SK-N-MC (cell line): ENCODE measurements around the gene PRADC1.

Experiments used
- DNase-seq: peaks from one replicate; pipeline ENCODE4 v3.0.0-alpha.2; 2011; ENCODE audit warnings: low read depth, low spot score
- H3K27ac ChIP-seq: fragments of 200-600 bp; sonication (generic); 2 replicates; pipeline ENCODE4 v1.5.1; 2016; ENCODE audit warnings: mixed run types
- H3K36me3 ChIP-seq: fragments of 200-600 bp; sonication (generic); 2 replicates; pipeline ENCODE4 v1.6.1; 2017; ENCODE audit warnings: antibody characterized with exemption, low read length, mixed read lengths; ENCODE audit not compliant: insufficient read depth
- H3K4me3 ChIP-seq: fragments of 200-600 bp; sonication (generic); 2 replicates; pipeline ENCODE4 v1.5.1; 2016
- H3K9ac ChIP-seq: fragments of 200-600 bp; sonication (generic); 2 replicates; pipeline ENCODE4 v1.8.0; 2017; ENCODE audit warnings: mixed run types, mixed read lengths; ENCODE audit not compliant: insufficient read length
- H3K9me3 ChIP-seq: fragments of 200-600 bp; sonication (generic); 2 replicates; pipeline ENCODE4 v1.6.1; 2017; ENCODE audit warnings: low read depth, mild to moderate bottlenecking, antibody characterized with exemption, low read length, moderate library complexity, mixed read lengths
- EZH2 ChIP-seq: fragments of 200-600 bp; sonication (generic); IDR thresholded peaks from one replicate; pipeline ENCODE4 v1.6.1; 2017; ENCODE audit warnings: antibody characterized with exemption
- FOXP2 ChIP-seq: optimal IDR thresholded peaks from 2 replicates; pipeline ENCODE3; 2011; ENCODE audit warnings: mild to moderate bottlenecking, moderate library complexity; ENCODE audit not compliant: insufficient read depth; ENCODE audit errors: extremely low read length, control extremely low read depth
- POLR2AphosphoS5 ChIP-seq: IDR thresholded peaks from 2 replicates; pipeline ENCODE4 v1.6.1; 2012; ENCODE audit warnings: mild to moderate bottlenecking, low read depth, low read length, borderline replicate concordance

PRADC1 gene

GRCh38 chr2:73246850-73247249 is 13.8 kb upstream of the PRADC1 start:
- H3K4me3 ChIP-seq, result no peak overlapping the region
- no peak for TF ChIP-seq FOXP2
- H3K9me3 ChIP-seq, result no peaks in the 10 kb centered on the region
- H3K36me3 ChIP-seq, result peaks cover 97% of the 10 kb centered on the region
- no peak for DNase-seq
- peak overlapping the region; percentile 35; the same call in 1 of the 2 replicates for H3K27ac ChIP-seq
- peak overlapping the region; percentile 29 for H3K9ac ChIP-seq

DNA sequence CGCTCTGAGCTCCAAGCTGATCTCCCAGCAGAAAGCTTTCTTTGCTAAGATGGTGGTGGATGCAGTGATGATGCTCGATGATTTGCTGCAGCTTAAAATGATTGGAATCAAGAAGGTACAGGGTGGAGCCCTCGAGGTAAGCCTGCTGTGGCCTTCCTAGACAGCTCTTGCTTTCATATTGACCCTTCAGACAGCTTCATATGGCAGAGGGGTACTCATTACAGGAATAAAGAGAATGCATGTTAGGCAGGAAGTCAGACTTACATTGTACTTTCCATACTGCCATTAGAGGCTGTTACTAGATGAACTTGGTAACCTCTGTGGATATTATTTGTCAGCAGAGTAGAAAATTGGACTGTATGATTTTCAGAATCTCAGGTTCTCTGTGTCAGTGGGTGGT is 11.5 kb upstream of the PRADC1 start:
- Histone ChIP-seq H3K27ac (0 out of 2 replicates have a peak overlapping the region, but pooled peaks have one; percentile 39), H3K9ac (no peak overlapping the region), H3K9me3 (no peaks in the 10 kb centered on the region), H3K4me3 (no peak overlapping the region), H3K36me3 (peaks cover 97% of the 10 kb centered on the region)
- no peak for TF ChIP-seq EZH2
- no peak for DNase-seq

DNA sequence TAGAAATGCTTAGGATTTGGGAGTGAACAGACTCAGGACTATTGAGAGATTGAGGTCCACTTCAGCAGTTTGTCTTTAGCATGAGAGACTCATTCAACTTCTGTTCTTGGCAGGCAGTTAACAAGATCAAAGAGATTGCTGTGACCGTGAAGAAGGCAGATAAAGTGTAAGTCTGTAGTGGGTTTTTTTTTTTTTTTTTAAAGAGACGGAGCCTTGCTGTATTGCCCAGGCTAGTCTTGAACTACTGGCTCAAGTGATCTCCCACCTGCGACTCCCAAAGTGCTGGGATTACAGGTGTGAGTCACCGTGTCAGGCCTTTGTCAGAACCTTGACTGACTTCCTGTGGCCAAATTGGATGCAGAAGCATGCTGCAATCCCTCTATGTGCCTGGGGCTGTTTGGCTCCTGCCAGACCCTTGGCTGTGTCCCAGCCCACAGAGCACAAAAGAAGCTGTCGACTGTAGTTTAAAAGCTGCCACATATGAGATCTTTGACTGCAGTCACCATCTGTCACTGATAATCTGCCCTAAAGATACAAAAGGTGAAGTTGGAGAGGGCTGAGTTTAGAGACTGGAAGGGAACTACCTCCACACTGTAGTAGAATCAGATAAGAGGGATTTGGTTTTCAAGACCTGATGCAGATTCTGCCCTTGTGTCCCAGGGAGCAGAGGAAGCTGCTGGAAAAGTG is 11.0 kb upstream of the PRADC1 start:
- H3K9me3 ChIP-seq, result no peaks in the 10 kb centered on the region
- TF ChIP-seq POLR2AphosphoS5 (no peak), FOXP2 (no peak), EZH2 (no peak)
- H3K36me3 ChIP-seq, result peaks cover 97% of the 10 kb centered on the region
- no peak overlapping the region for H3K4me3 ChIP-seq
- peak overlapping the region; percentile 39; the same call in 1 of the 2 replicates for H3K27ac ChIP-seq
- no peak for DNase-seq
- peak overlapping the region; percentile 23 for H3K9ac ChIP-seq

DNA sequence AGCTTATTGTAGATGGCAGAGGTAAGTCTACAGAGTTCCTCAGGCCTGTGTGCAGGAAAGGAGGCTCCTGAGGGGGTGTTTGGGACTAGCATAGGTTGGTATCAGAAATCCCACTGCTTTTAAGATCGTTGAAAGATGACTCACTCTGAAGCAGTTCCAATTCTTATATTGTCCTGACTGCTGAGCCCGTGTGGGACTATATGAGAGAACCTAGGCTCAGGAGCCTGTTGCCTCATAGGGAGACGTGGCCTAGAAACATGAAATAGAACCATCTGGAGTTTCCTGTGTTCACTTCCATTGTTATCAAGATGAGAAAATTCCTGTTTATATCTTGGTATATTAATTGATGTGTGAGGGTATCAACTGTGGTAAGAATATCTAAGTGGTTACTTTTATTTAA is 6.7 kb upstream of the PRADC1 start:
- Histone ChIP-seq H3K9me3 (no peaks in the 10 kb centered on the region), H3K4me3 (no peak overlapping the region), H3K27ac (no peak overlapping the region), H3K36me3 (peaks cover 90% of the 10 kb centered on the region), H3K9ac (no peak overlapping the region)
- no peak for DNase-seq
- TF ChIP-seq FOXP2 (no peak), EZH2 (no peak), POLR2AphosphoS5 (no peak)

GRCh38 chr2:73238976-73239375 is 5.9 kb upstream of the PRADC1 start:
- TF ChIP-seq POLR2AphosphoS5, result 0 out of 2 replicates have a peak, but pooled peaks have one; percentile 23
- no peak for TF ChIP-seq EZH2
- H3K36me3 ChIP-seq, result peaks cover 82% of the 10 kb centered on the region
- no peak overlapping the region for H3K4me3 ChIP-seq
- no peaks in the 10 kb centered on the region for H3K9me3 ChIP-seq
- H3K9ac ChIP-seq, result peak overlapping the region; percentile 26
- no peak for DNase-seq
- no peak overlapping the region for H3K27ac ChIP-seq

DNA sequence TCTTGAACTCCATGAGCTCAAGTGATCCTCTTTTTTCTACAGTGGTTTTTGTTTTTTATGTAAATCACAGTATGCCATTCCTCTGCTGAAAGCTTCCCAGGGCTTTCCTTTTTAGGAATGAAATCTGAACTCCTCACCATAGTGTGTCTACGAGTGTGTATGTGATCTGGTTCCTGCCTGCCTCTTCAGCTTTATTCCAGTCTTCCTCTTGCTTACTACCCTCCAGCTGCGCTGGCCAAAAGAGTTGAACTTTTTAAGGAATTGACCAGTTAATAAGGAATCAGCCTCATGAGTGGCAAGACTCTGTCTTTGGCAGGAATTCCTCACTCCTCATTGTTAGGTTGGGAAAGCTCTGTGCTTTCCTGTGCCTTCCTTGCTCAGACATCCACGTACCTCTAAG is 5.1 kb upstream of the PRADC1 start:
- Histone ChIP-seq H3K9ac (peak overlapping the region; percentile 21), H3K4me3 (no peak overlapping the region), H3K36me3 (peaks cover 74% of the 10 kb centered on the region), H3K9me3 (no peaks in the 10 kb centered on the region), H3K27ac (peak overlapping the region; percentile 17; the same call in 1 of the 2 replicates)
- no peak for TF ChIP-seq POLR2AphosphoS5
- DNase-seq, result no peak

DNA sequence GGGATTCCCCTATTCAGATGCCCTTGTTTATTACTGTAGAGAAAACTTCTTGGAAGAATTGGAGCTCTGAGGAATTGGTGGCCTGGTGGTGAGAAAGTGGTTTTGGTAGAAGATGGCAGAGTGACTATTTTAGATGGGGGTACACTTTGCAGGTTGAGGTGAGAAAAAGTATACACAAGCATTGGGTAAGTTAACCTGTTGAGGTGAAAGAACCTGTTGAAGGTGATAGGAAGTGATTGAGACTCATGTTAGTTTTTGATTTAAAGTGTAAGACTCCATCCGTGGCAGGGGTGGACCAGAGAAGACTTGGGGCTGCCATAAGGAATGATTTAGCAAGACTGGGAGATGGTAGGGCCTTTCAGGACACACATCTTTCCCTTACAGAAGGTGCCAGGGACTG is 4.1 kb upstream of the PRADC1 start:
- H3K36me3 ChIP-seq, result peaks cover 65% of the 10 kb centered on the region
- no peaks in the 10 kb centered on the region for H3K9me3 ChIP-seq
- DNase-seq, result no peak
- H3K9ac ChIP-seq, result peak overlapping the region; percentile 19
- H3K27ac ChIP-seq, result no peak overlapping the region
- TF ChIP-seq POLR2AphosphoS5, result no peak
- TF ChIP-seq EZH2, result no peak
- TF ChIP-seq FOXP2, result no peak
- H3K4me3 ChIP-seq, result peak overlapping the region; percentile 94; the same call in 1 of the 2 replicates

DNA sequence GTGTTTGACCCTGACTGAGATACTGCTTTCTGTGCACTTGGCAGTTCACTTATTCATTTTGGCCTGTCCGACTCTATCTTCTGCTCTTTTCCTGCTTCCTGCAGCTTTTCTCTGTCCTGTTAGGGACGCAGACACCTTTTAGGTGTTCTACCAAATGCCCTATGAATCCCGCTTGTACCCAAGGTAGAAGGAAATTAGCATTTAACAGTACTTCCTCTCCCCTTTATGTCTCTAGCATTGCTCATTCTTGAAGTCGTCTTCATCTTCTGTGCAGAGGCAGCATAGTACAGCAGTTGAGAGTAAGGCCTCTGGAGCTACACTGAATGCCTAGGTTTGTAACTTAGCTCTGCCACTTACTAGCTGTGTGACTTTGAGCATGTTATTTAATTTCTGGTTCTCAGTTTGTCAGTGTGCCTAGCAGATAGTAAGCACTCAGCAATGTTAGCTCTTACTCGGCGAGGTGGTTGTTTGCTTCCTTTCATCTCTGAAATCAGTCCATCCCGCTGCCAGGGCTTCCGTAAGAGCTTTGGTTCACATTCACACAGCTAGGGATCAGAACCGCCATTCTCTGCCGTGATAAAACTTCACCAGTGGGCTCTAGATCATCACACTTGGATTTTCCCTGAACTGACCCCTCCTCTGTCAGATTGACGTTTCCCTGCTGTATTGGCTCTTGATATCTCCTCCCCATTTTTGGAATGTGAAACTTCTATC is 2.4 kb upstream of the PRADC1 start:
- peaks cover 49% of the 10 kb centered on the region for H3K36me3 ChIP-seq
- H3K9ac ChIP-seq, result peak overlapping the region; percentile 99
- DNase-seq, result no peak
- H3K27ac ChIP-seq, result peak overlapping the region; percentile 89
- TF ChIP-seq POLR2AphosphoS5 (no peak), EZH2 (no peak), FOXP2 (no peak)
- no peaks in the 10 kb centered on the region for H3K9me3 ChIP-seq
- H3K4me3 ChIP-seq, result peak overlapping the region; percentile 94
